HG03039 (cell line): ENCODE data around the gene CCDC47.
"Not testable (repeated sequence)": the region's sequence is repeated elsewhere in the genome, so short reads cannot be mapped to it uniquely, and the experiment has no call there.

Experiments
- ATAC-seq: cut with Tn5 transposase; IDR thresholded peaks from one replicate; pipeline ENCODE4 v1.9.1; 2021; ENCODE audit warnings: mild to moderate bottlenecking, moderate library complexity; ENCODE audit not compliant: unreplicated experiment

The CCDC47 gene

GRCh38 chr17:63740464-63741142 is 32.8 kb downstream of the CCDC47 start:
- ATAC-seq: no peak

- ATAC-seq: no peak
Observed at GRCh38 chr17:63735691-63736090, 37.7 kb downstream of the CCDC47 start.

GRCh38 chr17:63722403-63722802 is 51.0 kb downstream of the CCDC47 start:
- ATAC-seq: no peak

- not testable (repeated sequence) for ATAC-seq
Observed at GRCh38 chr17:63720194-63720593, 53.2 kb downstream of the CCDC47 start.

- no peak for ATAC-seq
Observed at GRCh38 chr17:63718988-63719387, 54.4 kb downstream of the CCDC47 start.

- no peak for ATAC-seq
Observed at GRCh38 chr17:63716426-63716825, 57.0 kb downstream of the CCDC47 start.

- no peak for ATAC-seq
Observed at GRCh38 chr17:63714550-63715277, 58.7 kb downstream of the CCDC47 start.

- no peak for ATAC-seq
Observed at GRCh38 chr17:63709110-63709509, 64.3 kb downstream of the CCDC47 start.

- ATAC-seq: no peak
Observed at GRCh38 chr17:63707151-63707550, 66.2 kb downstream of the CCDC47 start.

- ATAC-seq: no peak
Observed at GRCh38 chr17:63706336-63707082, 66.9 kb downstream of the CCDC47 start.

GRCh38 chr17:63705657-63706056 is 67.7 kb downstream of the CCDC47 start:
- ATAC-seq: no peak

GRCh38 chr17:63704836-63705235 is 68.6 kb downstream of the CCDC47 start:
- no peak for ATAC-seq

- ATAC-seq: no peak
Observed at GRCh38 chr17:63704259-63704576, 69.2 kb downstream of the CCDC47 start.

DNA sequence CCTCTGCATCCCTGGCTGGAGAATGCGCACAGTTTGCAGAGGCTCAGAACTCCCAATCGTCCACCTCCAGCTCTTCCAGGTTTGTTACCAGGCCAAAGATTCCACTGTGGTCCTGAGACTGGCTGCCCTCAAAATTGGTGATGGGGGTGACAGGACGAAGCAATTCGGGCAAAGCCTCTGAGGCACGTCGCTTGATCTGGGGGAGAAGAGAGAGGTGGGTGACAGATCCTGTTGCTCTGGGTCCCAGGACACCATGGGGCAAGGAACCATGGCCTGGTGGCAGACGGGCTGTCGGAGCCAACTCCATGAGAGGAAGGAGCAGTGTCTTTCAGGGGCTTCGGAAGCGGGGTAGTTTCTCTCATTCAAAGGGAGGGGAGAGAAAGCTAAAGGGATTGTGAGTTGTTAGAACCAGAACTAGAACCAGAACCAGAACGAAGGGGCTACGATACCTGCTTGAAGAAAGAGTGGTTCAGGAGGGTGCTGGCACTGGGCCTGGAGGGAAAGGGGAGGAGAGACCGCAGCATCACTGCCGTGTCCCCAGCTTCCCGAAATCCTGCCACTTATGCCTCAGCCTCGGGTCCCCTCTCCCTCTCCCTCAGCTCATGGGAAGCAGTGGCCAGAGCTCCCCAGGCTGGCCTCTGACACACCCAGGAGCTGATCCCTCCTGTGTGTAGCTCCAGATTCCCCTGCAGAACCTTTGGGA is 69.7 kb downstream of the CCDC47 start:
- no peak for ATAC-seq

GRCh38 chr17:63703029-63703428 is 70.4 kb downstream of the CCDC47 start:
- ATAC-seq: no peak

DNA sequence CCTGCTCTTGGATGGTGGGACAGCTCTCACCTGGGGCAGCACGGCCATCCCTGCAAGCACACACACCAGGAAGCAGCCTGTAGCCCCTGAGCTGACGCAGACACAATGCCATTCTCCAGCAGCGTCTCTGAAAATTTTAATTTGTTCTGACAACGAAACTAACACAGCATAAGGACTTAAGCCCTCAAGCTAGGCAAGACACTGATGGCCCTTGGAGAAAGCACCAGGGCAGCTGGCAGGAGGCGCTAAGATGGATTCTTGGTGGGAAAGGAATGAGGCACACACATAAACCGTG is 70.7 kb downstream of the CCDC47 start:
- no peak for ATAC-seq

GRCh38 chr17:63701868-63702720 is 71.3 kb downstream of the CCDC47 start:
- ATAC-seq: no peak

DNA sequence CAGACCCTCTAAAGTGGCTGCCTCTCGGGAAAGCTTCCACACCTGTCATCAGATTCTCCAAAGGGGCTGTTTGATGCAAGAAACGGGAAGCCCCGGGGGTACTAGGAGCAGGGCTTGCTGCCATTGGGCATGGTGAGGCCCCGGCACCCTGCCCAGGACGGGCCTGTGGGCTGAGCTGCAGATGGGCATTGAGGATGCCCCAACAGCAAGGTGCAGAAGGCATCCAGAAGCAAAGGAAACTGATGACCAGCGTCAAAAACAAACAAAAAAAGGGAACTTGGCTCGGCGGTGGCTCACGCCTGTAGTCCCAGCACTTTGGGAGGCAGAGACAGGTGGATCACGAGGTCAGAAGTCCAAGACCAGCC is 72.0 kb downstream of the CCDC47 start:
- no peak for ATAC-seq

GRCh38 chr17:63700528-63701455 is 72.6 kb downstream of the CCDC47 start:
- ATAC-seq: peak; percentile 14
